Activated gamma-delta T cell treated with Interleukin-2 at 50 U/mL for 16 hours (primary cell): ENCODE data around the gene ENDOD1.
A peak's percentile ranks its signal among the peaks of the same experiment; 100 is the strongest.
"Not testable (repeated sequence)": the region's sequence is repeated elsewhere in the genome, so short reads cannot be mapped to it uniquely, and the experiment has no call there.

Source experiments
- DNase-seq: peaks from one replicate; pipeline ENCODE4 v3.0.0-alpha.2; 2020

Gene ENDOD1, protein sequence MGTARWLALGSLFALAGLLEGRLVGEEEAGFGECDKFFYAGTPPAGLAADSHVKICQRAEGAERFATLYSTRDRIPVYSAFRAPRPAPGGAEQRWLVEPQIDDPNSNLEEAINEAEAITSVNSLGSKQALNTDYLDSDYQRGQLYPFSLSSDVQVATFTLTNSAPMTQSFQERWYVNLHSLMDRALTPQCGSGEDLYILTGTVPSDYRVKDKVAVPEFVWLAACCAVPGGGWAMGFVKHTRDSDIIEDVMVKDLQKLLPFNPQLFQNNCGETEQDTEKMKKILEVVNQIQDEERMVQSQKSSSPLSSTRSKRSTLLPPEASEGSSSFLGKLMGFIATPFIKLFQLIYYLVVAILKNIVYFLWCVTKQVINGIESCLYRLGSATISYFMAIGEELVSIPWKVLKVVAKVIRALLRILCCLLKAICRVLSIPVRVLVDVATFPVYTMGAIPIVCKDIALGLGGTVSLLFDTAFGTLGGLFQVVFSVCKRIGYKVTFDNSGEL

DNA sequence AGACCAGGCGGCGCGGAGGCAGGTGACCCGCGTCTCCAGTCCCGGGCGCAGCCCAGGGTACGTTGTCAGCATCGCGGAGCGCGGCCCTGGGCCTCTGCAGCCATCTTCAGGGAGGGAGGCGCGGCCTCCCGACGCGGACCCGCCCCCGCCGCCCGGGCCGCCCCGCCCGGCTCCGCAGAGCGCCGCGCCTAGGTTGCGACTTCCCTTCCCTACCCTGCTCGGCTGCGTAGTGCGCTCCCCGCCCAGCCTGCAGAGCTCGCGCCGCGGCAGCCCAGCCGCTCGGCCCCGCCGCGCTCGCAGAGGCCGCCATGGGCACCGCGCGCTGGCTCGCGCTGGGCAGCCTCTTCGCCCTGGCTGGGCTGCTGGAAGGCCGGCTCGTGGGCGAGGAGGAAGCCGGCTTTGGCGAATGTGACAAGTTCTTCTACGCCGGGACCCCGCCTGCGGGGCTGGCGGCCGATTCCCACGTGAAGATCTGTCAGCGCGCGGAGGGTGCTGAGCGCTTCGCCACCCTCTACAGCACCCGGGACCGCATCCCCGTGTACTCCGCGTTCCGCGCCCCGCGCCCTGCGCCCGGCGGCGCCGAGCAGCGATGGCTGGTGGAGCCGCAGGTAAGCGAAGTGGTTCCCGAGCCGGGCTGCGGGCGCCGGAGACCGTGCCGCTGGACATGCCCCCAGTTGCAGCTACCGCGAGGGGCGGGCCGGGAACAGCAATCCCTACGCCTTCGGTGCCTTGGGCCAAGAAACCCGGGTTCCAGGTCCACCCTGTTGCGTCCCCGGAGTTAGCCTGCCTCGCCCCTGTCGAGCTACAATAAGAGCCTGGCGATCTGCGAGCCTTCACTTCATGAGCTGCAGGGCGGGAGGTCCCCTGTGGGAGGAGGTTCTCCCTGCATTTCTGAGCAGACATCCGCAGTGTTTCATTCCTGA lies at the start of gene ENDOD1:
ENDOD1 (plus strand) TSS at position 227 of the 923 bp plus-strand sequence; CDS start at position 309, 82 bp downstream.
- peak; percentile 80 for DNase-seq

DNA sequence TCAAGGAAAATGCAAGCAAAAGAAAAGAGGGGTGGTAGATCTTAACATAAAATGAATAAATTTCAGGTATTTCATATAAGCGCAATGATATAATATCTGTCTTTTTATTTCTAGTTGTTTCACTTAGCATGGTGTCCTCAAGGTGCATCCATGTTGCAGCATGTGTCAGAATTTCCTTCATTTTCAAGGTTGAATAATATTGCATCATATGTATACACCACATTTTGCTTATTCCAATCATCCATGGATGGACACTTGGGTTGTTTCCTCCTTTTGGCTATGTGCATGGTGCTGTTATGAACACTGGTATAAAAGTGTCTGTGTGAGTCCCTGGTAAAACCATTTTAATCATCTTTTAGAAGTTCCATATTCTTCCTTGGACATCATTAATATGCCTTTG lies 47.4 kb upstream of the ENDOD1 start:
- no peak for DNase-seq

DNA sequence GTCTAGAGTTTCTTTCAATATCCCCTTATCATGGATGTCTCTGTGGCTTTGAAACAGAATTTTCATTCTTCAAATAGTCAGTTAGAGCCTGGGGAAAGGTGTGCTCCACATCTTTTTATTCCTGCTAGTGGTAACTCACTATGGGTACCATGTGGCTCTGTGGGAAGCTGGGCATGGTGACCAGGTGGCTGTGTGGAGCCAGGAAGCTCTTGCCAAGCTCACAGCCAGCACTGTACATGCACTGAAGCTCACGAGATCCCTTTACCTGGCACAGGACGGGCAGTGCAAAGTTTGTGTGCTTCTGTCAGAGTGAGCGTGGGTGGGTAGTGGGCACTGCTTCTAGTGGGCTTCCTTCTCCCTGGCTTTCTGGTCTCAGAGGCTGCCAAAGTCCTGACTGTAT lies 46.7 kb upstream of the ENDOD1 start:
- DNase-seq: no peak

DNA sequence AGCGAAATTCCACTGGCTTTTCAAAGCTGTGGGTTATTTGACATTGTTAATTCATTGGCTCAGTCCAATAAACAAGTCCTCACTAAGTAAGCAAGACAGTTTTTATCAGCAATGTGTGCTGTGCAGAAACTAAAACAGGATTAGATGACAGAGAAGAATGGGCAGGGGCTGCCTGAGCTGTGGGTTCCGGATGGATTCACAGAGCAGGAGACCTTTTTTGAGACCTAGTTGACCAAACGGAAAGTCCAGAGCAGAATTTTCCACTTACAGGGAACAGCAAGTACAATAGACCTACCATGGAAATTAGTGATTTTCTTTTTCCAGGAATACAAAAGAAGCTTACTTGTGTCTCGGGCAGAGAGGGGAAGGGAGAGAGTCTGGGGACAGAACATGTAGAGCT lies 45.6 kb upstream of the ENDOD1 start:
- DNase-seq: no peak

DNA sequence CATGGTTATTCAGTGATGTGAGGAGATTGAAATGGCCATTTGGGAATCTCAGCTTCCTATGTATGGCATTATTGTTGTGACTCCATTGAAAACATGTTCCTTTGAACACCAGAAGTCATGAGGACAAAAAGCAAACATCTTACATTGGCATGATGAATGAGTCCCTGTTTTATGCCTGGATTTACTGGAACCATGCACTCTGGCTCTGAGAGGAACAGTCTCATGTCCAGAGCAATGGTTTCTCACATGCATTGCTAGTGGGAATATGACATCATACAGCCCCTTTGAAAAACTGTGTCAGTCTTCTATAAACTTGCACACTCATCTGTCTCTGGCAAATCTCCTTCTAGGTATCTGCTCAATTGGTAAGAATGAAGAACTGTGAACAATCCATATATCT lies 43.8 kb upstream of the ENDOD1 start:
- DNase-seq: no peak

DNA sequence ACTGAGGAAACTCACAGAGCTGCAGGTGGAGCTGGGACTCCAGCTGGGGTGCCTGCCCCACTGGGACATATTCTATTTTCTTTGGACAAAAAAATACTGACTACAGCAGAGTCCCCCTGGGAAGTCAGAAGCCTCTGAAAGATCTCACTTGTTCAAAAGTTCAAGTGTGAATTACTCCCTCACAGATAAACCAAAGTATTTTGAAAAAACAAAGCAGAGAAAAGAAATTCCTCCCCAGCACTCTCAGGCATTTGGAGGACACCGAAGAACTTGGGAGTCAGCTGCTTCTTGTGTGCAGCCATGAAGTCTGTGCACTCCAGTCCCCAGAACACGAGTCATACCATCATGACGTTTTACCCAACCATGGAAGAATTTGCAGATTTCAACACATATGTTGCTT lies 40.5 kb upstream of the ENDOD1 start, which contains the start of gene KDM4F:
KDM4F (plus strand) TSS at position 301 of the 400 bp plus-strand sequence.
- DNase-seq: not testable (repeated sequence)

DNA sequence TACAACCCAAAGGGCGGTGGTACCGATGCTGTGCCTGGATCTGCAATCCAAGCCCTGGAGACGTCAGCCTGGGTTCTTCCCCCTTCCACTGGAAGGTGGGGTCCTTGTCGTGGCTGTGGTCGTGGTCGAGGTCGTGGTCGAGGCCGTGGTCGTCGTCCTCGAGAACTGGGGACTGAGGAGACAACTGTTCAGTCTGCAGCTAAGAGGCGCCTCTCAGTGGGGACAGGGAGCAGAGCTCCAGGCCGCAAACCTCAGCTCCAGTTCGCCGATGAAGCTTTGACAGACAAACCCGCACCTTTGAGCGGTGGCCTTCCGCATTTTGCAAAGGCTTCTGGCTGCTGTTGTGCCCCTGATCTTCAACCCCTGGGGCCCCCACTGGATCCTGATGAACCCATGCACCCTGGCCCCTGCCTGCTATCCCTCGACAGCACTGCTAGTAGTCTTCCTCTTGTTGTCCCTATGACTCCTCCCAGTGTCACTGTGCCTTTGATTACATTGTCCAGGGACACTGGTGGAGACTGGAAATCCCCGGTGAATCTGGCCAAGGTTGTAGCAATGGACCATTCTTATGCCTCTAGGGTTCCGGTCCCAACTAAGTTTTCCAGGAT lies 38.9 kb upstream of the ENDOD1 start:
- DNase-seq: no peak

DNA sequence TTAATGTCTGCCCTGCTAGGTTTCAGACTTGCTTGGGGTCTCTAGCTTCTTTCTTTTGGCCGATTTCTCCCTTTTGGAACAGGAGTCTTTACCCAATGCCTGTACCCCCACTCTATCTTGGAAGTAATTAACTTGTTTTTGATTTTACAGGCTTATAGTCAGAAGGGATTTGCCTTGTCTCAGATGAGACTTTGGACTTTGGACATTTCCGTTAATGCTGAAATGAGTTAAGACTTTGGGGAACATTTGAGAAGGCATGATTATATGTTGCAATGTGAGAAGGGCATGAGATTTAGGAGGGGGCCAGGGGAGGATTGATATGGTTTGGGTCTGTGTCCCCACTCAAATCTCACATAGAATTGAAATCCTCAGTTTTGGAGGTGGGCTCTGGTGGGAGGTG lies 35.3 kb upstream of the ENDOD1 start:
- DNase-seq: no peak

DNA sequence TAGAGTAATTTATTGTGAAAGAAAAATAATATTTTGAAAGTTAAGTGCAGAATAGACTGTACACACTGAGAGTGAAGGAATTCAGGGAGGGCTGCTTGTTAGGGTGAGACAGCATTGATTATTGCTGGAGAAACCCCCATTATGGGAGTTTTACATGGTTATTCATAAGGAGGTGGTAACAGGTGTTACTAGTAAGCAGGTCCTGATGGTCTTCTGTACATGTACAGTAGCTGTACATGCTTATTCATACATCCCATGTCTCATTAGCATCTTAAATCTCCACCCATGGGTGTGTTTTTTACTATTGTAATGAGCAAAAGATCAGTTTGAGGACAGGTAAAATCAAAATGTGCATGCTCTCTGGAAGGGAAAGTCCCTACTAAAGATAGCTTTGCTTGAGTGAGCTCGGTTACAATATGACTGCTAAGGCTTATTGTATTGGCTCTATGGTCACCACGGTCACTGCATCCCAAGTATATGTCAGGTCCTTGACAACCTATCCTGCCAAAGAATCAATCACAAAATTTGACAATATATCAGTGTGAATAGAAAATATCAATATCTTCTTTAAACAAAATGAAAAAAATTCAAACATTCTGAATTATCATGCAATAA lies 34.3 kb upstream of the ENDOD1 start:
- DNase-seq: no peak

DNA sequence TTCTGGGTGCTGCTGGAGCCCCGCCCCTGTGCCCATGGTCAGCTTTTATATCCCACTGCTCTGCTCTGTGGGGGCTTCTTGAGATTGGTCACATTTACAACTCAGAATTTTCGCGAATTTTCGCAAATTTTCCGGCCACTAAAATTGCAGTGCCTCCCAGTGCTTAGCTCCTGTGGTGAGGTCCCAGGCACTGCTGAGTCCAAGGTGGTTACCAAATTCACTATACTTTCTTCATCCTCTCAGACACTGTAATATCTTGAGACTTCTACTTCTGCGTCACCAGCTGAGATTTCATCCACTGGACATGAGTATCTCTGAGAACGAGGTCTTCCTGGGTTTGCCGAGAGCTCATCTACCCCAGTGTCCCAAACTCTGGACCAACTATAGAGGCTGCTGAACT lies 31.7 kb upstream of the ENDOD1 start:
- no peak for DNase-seq

DNA sequence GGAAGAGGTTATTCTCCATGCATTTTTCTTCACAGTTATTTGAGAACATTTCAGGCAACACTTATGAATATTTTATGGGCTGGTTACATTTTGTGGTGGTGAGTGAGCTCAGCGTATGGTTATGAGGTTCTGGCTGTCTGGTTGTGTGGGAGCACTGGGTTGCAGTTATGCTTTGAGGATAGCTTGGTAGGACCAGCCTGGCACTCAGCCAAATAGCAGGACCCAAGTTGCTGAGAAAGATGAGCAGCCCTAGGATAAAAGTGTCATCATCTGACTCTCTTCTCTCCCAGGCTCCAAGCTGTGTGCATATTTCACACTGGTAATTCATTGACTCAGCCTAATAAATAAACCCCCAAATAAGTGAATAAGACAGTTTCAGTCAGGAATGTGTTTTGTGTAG lies 31.0 kb upstream of the ENDOD1 start:
- no peak for DNase-seq

DNA sequence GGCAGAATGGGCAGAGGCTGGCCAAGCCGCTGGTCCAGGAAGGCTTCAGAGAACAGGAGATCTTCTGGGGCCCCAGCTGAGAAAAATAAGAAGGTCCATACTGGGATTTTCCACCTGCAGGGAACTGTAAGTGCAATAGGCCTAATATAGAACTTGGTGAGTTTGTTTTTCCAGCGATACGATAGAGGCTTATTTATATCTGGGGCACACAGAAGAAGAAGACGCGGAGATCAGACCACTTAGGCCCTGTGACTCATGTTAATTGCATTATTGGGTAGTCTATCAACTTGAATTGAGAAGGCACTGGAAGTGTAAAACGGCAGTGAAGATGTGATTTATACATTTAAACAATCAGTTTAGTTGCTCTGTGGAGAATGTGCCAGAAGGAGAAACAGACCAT lies 30.6 kb upstream of the ENDOD1 start:
- no peak for DNase-seq

DNA sequence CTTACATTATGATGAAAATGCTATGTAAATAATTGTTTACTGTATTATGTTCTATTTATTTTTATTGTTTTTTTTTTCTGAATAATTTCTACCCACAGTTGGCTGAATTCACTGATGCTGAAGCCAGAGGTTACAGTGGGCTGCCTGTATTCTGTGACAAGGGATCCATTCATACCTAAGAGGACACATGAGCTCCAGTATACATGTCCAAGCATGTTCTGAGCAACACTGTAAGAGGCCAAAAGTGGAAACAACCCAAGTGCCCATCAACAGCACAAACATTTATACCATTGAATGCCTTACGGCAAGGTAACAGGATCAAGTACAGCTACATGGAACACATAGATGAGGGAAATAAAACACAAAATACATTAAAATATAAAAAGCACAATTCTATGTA lies 24.3 kb upstream of the ENDOD1 start:
- no peak for DNase-seq

DNA sequence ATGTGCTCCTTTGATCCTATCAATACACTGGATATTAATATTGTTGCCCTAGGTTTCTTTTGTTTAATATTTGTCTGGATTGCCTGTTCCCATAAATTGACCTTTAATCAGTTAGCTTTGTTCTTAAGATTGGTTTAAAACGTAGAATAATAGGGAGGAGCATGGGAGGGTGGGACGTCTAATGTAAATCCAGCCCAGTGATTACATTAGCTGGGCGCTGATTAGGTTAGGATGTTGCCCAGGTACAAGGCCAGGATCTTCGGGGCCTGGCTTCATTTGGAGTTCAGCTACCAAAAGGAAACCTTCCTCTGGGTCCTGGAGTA lies 23.0 kb upstream of the ENDOD1 start, which contains the start of gene SRSF8:
SRSF8 (plus strand) TSS at position 204 of the 323 bp plus-strand sequence. CDS start 308 bp downstream, outside the sequence.
- no peak for DNase-seq

DNA sequence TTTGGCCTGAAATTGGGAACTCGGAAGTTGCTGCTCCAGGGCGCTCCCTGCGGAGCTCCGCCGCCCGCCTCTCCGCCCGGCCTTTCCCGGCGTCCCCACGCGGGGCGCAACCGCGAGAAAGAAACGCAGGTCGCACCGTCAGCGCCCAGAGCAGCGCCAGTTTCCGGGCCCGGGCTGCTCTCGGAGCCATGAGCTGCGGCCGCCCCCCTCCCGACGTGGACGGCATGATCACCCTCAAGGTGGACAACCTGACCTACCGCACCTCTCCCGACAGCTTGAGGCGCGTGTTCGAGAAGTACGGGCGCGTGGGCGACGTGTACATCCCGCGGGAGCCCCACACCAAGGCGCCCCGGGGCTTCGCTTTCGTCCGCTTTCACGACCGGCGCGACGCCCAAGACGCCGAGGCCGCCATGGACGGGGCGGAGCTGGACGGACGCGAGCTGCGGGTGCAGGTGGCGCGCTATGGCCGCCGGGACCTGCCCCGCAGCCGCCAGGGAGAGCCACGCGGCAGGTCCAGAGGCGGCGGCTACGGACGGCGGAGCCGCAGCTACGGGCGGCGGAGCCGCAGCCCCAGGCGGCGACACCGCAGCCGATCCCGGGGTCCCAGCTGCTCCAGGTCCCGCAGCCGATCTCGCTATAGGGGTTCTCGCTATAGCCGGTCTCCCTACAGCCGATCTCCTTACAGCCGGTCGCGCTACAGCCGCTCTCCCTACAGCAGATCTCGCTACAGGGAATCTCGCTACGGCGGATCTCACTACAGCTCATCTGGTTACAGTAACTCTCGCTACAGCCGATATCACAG lies 22.4 kb upstream of the ENDOD1 start:
- peak; percentile 66 for DNase-seq

DNA sequence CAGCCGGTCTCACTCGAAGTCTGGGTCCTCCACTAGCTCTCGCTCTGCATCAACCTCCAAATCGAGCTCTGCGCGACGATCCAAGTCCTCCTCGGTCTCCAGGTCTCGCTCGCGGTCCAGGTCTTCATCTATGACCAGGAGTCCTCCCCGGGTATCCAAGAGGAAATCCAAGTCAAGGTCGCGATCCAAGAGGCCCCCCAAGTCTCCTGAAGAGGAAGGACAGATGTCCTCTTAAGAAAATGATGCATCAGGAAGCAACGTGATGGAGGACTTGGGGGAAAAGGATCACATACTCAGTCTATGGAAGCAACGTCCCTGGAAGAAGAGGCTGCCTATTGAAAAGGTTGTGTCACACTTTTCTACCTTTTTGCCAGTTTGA lies 21.8 kb upstream of the ENDOD1 start:
- no peak for DNase-seq

DNA sequence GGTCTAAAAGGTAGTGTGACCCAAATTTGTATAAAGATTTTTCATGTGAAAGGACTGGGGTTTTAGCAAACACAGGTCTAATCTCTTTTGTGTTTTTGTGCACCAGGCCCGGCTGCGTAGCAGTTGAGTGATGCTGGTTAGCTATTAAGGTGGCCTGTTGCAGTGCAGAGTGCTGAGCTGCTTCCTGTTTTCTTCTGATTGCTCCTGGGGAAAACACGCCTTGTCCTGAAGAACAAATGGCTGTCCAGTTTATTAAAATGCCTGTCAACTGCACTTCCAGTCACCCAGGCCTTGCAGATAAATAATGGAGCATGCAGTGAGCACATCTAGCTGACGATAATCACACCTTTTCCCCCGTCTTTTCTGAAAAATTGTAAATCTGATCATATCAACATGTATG lies 21.1 kb upstream of the ENDOD1 start:
- peak; percentile 63 for DNase-seq

DNA sequence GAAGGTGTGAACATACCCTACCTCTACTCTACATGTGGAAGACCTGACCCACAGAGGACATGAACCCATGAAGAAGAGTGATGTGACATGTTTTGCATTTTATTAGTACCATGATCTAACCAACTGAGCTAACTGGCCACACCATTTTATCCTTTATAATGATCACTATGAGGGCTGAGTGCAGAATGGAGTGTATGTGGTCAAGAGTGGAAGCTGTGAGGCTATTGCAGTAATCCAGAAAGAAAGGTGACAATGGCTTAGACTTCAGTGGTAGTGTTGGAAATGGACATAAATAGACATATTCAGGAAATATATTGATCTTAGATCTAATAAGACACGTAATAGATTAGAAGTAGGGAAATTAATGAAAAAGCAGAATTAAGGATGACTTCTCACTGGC lies 19.2 kb upstream of the ENDOD1 start:
- no peak for DNase-seq

DNA sequence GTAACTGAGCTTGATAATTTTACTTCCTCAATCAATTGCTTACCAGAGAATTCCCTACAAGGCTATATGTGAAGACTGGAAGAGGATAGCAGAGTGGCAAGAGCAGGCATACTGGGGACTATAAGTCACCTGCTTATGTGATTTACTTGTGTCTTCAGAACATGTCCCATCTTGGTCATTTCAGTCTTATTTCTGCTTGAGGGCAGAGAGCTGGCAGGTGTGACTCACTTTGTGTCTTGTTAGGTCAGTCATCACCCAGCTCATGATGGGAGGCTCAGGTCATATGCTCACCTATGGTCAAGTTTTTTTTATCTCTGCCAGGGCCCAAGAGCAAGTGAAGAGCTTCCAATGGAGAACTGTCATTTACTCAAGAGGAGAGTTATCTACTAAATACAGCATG lies 16.7 kb upstream of the ENDOD1 start:
- DNase-seq: no peak

DNA sequence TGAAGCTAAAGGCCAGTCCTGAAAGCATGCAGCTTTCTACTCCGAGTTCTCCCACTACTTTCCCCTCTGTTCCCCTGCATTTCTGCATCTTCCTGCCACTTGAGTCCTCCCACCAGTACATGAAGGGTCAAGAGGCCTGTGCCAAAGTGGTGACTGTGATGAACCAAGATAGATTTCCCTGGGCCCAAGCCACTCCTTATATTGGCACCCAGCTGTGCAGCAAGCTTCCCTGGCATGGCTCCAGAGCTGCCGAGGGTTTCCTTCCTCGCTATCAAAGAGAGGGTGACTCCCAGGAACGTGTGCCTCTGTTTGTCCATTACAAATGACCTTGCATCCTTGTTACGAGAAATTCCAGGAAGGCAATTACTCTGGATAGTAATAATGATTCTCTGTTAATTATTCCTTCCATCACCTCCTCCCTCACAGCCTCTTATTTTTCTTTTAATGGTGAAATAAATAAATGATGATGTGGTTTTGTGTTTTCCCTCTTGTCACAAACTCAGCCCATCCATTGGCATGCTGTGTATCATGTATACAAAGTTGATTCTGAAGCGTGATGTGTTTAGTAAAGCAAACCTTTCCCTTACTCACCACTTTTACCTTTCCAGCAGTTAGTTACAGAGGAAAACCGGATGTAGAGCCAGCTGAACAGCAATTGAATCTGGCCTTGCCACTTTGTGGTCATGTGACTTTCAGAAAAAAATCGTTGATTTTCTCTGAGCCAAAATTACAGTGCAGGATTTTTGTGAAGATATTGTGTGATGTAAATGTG lies 14.7 kb upstream of the ENDOD1 start:
- no peak for DNase-seq

DNA sequence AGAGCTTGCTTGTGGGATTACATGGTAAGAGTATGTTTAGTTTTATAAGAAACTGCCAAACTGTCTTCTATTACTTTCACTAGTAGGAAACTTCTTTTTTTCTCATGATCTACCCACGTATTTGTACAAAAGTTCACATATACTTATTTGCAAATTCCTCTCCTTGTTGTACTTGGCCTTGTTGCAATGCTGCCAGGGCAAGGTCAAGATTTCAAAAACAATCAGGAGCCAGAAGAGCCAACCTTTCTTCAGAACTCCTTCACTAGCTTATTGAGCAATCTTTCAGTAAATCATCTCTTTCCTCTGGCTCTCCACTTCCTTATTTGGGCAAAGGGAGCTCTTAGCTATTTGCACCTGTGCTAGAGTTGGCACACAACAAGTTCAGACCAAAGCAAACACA lies 13.2 kb upstream of the ENDOD1 start:
- no peak for DNase-seq
